OCI-LY7 (cell line): ENCODE results near the gene LDHAL6A. TPM values are rescaled to one million over a fixed set of nuclear protein-coding genes. Genes with fewer than 3 reads are reported as not detected.

ENCODE experiments used
- BruUV-seq: library from RNA; stranded (reverse); fragments of 400-500 nt; replicated peaks from 2 replicates; lab custom pipeline; 2021; lab: Mats Ljungman, UMichigan
- CTCF ChIA-PET: fragments of 300-600 bp; sonication (Branson Sonifier 250); formaldehyde crosslinking; loops from one replicate; lab custom pipeline; 2022; ENCODE audit warnings: antibody characterized with exemption; ENCODE audit not compliant: unreplicated experiment; lab: Charles Lee
- POLR2A ChIA-PET: fragments of 300-600 bp; sonication (Branson Sonifier 250); formaldehyde crosslinking; loops from one replicate; lab custom pipeline; 2022; ENCODE audit warnings: antibody characterized with exemption; lab: Charles Lee
- DNase-seq: peaks from one replicate; pipeline ENCODE4 v3.0.0-alpha.2; 2015; ENCODE audit warnings: low spot score
- H2AFZ ChIP-seq: fragments of 200-600 bp; sonication (generic), shearing (Covaris generic); 2 replicates; pipeline ENCODE4 v1.6.1; 2014; ENCODE audit warnings: mild to moderate bottlenecking, antibody characterized with exemption, low read length, moderate library complexity
- H3K27ac ChIP-seq: fragments of 200-600 bp; sonication (generic); 2 replicates; pipeline ENCODE4 v1.5.1; 2014; ENCODE audit warnings: mixed run types, low read depth, mild to moderate bottlenecking, moderate library complexity, low read length, inconsistent platforms; ENCODE audit not compliant: poor library complexity, severe bottlenecking
- H3K36me3 ChIP-seq: fragments of 200-600 bp; sonication (generic); 2 replicates; pipeline ENCODE4 v1.6.1; 2014; ENCODE audit warnings: mild to moderate bottlenecking, antibody characterized with exemption, low read length, moderate library complexity, mixed read lengths; ENCODE audit not compliant: insufficient read depth
- H3K4me1 ChIP-seq: fragments of 200-600 bp; sonication (generic); 2 replicates; pipeline ENCODE4 v1.5.1; 2014; ENCODE audit warnings: mild to moderate bottlenecking, low read length; ENCODE audit not compliant: insufficient read depth, poor library complexity, severe bottlenecking
- H3K4me2 ChIP-seq: fragments of 200-600 bp; sonication (generic); 2 replicates; pipeline ENCODE4 v1.6.1; 2014; ENCODE audit warnings: mild to moderate bottlenecking, low read length
- H3K4me3 ChIP-seq: fragments of 200-600 bp; sonication (generic); 2 replicates; pipeline ENCODE4 v1.5.1; 2014; ENCODE audit warnings: mild to moderate bottlenecking, low read depth, low read length; ENCODE audit not compliant: poor library complexity, severe bottlenecking
- H3K79me2 ChIP-seq: fragments of 200-600 bp; sonication (generic); 2 replicates; pipeline ENCODE4 v1.6.1; 2016; ENCODE audit warnings: low read depth, mild to moderate bottlenecking, low read length, moderate library complexity, mixed read lengths; ENCODE audit not compliant: insufficient read depth
- H3K9me2 ChIP-seq: fragments of 200-600 bp; sonication (generic); 2 replicates; pipeline ENCODE4 v1.6.1; 2016; ENCODE audit warnings: mild to moderate bottlenecking, low read length, mixed read lengths; ENCODE audit not compliant: insufficient read depth
- H3K9me3 ChIP-seq: fragments of 200-600 bp; sonication (generic); 2 replicates; pipeline ENCODE4 v1.6.1; 2014; ENCODE audit warnings: mild to moderate bottlenecking, mixed run types, low read length, mixed read lengths
- H4K20me1 ChIP-seq: fragments of 200-600 bp; sonication (generic); 2 replicates; pipeline ENCODE4 v1.6.1; 2014; ENCODE audit warnings: mild to moderate bottlenecking, antibody characterized with exemption, low read length, moderate library complexity, mixed read lengths; ENCODE audit not compliant: insufficient read depth
- EZH2phosphoT487 ChIP-seq: fragments of 200-600 bp; sonication (generic); IDR thresholded peaks from 2 replicates; pipeline ENCODE4 v1.6.1; 2018; ENCODE audit warnings: low read depth, borderline replicate concordance, mild to moderate bottlenecking, mixed run types, antibody characterized with exemption, low read length, moderate library complexity, mixed read lengths
- intact Hi-C: fragments of 100-400 bp; cut with micrococcal nuclease; formaldehyde crosslinking; loops from one replicate; pipeline ENCODE4 v1.10.0; 2022; ENCODE audit not compliant: unreplicated experiment
- total RNA-seq, 2 experiments: library from RNA; depleted of rRNA in 1 of 2; stranded (reverse); fragments of >200 nt in 1 of 2; shearing (Covaris generic) in 1 of 2; gene quantifications; 2 replicates each; pipeline ENCODE4 v1.2.3, GENCODE V29; 2014 to 2022
- TF ChIP-seq, protein P1 (sequence below): fragments of 200-600 bp; sonication (generic); conservative IDR thresholded peaks from 2 replicates; pipeline ENCODE4 v1.5.1; 2014; ENCODE audit warnings: mild to moderate bottlenecking, antibody characterized with exemption, low read length, moderate library complexity, mixed read lengths

LDHAL6A gene
- total RNA-seq, 2 experiments from 2014 or later, result not detected

DNA sequence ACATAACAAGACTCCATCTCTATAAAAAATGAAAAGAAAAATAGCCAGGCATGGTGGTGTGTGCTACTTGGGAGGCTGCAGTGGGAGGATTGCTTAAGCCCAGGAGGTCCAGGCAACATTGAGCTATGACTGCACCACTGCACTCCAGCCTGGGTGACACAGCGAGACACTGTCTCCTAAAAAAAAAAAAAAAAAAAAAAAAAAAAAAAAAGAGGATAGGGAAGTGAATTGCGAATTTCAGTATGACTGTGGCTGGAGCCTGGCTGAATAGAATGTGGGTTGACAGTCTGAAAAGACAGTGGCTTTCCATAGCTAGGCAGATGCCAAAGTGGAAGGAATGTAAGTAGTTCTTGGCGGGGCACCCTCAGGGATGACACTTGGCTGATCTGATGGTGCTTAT is 6.4 kb upstream of the LDHAL6A start:
- no peak for DNase-seq
- TF ChIP-seq, protein P1, sequence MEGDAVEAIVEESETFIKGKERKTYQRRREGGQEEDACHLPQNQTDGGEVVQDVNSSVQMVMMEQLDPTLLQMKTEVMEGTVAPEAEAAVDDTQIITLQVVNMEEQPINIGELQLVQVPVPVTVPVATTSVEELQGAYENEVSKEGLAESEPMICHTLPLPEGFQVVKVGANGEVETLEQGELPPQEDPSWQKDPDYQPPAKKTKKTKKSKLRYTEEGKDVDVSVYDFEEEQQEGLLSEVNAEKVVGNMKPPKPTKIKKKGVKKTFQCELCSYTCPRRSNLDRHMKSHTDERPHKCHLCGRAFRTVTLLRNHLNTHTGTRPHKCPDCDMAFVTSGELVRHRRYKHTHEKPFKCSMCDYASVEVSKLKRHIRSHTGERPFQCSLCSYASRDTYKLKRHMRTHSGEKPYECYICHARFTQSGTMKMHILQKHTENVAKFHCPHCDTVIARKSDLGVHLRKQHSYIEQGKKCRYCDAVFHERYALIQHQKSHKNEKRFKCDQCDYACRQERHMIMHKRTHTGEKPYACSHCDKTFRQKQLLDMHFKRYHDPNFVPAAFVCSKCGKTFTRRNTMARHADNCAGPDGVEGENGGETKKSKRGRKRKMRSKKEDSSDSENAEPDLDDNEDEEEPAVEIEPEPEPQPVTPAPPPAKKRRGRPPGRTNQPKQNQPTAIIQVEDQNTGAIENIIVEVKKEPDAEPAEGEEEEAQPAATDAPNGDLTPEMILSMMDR, result no peak
- TF ChIP-seq EZH2phosphoT487, result no peak
- intact Hi-C loops, result no loop called here
- Histone ChIP-seq H3K4me2 (no peak overlapping the region), H2AFZ (no peak overlapping the region), H3K9me3 (no peaks in the 10 kb centered on the region), H4K20me1 (no peaks in the 10 kb centered on the region), H3K36me3 (no peaks in the 10 kb centered on the region), H3K4me1 (no peaks in the 10 kb centered on the region), H3K27ac (no peak overlapping the region), H3K79me2 (no peaks in the 10 kb centered on the region), H3K4me3 (no peak overlapping the region), H3K9me2 (no peaks in the 10 kb centered on the region)
- ChIA-PET CTCF (no interaction called here), POLR2A (interaction anchor here (0.6 to 1.1 kb wide), 6 partner anchors 18 to 332 kb away, joined by 3 to 6 read pairs (median 4); no protein-coding TSS in a partner anchor)
- no TSS peak for BruUV-seq

DNA sequence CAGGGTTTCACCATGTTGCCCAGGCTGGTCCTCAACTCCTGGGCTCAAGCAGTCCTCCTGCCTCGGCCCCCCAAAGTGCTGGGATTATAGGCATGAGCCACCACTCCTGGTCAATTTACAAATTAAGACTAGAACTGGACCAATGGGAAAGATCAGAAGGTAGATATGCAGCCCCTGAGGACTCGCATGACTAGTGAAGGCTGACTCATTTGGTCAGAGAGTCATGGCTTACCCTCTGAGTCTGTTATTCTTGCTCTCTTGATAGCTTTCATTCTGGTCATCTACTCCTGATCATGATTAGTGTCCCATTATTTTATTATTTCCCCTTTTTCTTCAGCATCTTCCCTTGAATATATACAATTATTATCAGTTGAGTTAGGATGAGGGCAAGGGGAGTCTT is 2.7 kb upstream of the LDHAL6A start:
- Histone ChIP-seq H3K4me2 (no peak overlapping the region), H3K36me3 (no peaks in the 10 kb centered on the region), H3K4me3 (no peak overlapping the region), H3K4me1 (no peaks in the 10 kb centered on the region), H3K9me2 (no peaks in the 10 kb centered on the region), H4K20me1 (no peaks in the 10 kb centered on the region), H2AFZ (no peak overlapping the region), H3K79me2 (no peaks in the 10 kb centered on the region), H3K27ac (no peak overlapping the region), H3K9me3 (no peaks in the 10 kb centered on the region)
- BruUV-seq, result no TSS peak
- ChIA-PET POLR2A (interaction anchor here (0.6 to 1.3 kb wide), 6 partner anchors 8 to 183 kb away, joined by 3 to 4 read pairs (median 3); no protein-coding TSS in a partner anchor), CTCF (no interaction called here)
- no peak for DNase-seq
- no peak for TF ChIP-seq EZH2phosphoT487
- TF ChIP-seq, protein P1, result no peak
- intact Hi-C loops, result no loop called here

DNA sequence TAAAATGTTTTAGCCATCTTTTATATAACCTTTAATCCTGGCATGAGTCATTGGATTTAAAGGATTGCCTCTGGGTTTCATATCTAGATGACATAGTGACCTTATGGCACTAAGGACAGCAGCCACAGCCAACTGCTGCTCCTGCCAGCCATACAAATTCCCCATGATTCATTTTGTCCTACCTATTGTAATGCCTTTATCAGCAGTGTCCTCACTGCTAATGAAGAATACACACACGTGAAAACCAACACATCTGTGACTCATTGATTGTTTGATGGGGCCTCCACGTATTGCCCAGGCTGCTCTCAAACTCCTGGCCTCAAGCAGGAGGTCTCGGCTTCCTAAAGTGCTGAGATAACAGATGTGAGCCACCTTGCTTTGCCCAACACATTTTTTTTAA is 1.8 kb downstream of the LDHAL6A start:
- intact Hi-C loops, result no loop called here
- Histone ChIP-seq H3K79me2 (no peaks in the 10 kb centered on the region), H3K9me2 (no peaks in the 10 kb centered on the region), H3K4me3 (no peak overlapping the region), H3K4me2 (no peak overlapping the region), H3K27ac (no peak overlapping the region), H3K4me1 (no peaks in the 10 kb centered on the region), H3K36me3 (no peaks in the 10 kb centered on the region), H3K9me3 (no peaks in the 10 kb centered on the region), H4K20me1 (no peaks in the 10 kb centered on the region), H2AFZ (no peak overlapping the region)
- no TSS peak for BruUV-seq
- TF ChIP-seq, protein P1, result no peak
- no peak for TF ChIP-seq EZH2phosphoT487
- DNase-seq, result no peak
- POLR2A ChIA-PET, result no interaction called here
- CTCF ChIA-PET, result no interaction called here
